K562 (cell line): Measurements from ENCODE around the gene GUF1. TPM values are rescaled to one million over a fixed set of nuclear protein-coding genes. Genes with fewer than 3 reads are reported as not detected.

Experiments
- ADNP ChIP-seq: fragments of 200-800 bp; sonication (Bioruptor generic); IDR thresholded peaks from 2 replicates; pipeline ENCODE4 v1.6.1; 2016; ENCODE audit warnings: missing genetic modification characterization, missing compliant biosample characterization
- BHLHE40 ChIP-seq: IDR thresholded peaks from 2 replicates; pipeline ENCODE4 v1.6.1; 2011; ENCODE audit warnings: low read length, improper control_type of control experiment
- CSDE1 ChIP-seq, 2 experiments: fragments of 450-650 bp; IDR thresholded peaks; 2 replicates each; pipeline ENCODE4 v1.6.1; 2016; ENCODE audit warnings: mild to moderate bottlenecking in 1 of 2
- DDX20 ChIP-seq: fragments of 450-650 bp; IDR thresholded peaks from 2 replicates; pipeline ENCODE4 v1.6.1; 2016; ENCODE audit warnings: missing genetic modification characterization, low read depth, mild to moderate bottlenecking, missing compliant biosample characterization, moderate library complexity
- ELF2 ChIP-seq: fragments of 250-450 bp; sonication (Bioruptor Pico); IDR thresholded peaks from 2 replicates; pipeline ENCODE4 v1.5.0; 2021; ENCODE audit warnings: mild to moderate bottlenecking
- EP400 ChIP-seq: fragments of 450-650 bp; IDR thresholded peaks from 2 replicates; pipeline ENCODE4 v1.6.1; 2017; ENCODE audit warnings: antibody characterized with exemption, mild to moderate bottlenecking, moderate library complexity
- RAD51 ChIP-seq: fragments of 450-650 bp; IDR thresholded peaks from 2 replicates; pipeline ENCODE4 v1.7.1; 2016; ENCODE audit warnings: low read depth, mild to moderate bottlenecking, borderline replicate concordance
- SAP30 ChIP-seq: fragments of 200-600 bp; sonication (generic); IDR thresholded peaks from 2 replicates; pipeline ENCODE4 v1.6.1; 2012; ENCODE audit warnings: borderline replicate concordance, low read depth, mild to moderate bottlenecking, moderate library complexity, low read length, control low read depth, inconsistent platforms; ENCODE audit not compliant: insufficient read depth, poor library complexity, severe bottlenecking
- TOE1 ChIP-seq, 2 experiments: fragments of 450-650 bp in 1 of 2; sonication (generic) in 1 of 2; formaldehyde crosslinking in 1 of 2; IDR thresholded peaks; 2 replicates each; pipeline versions ENCODE4 v1.7.1 to v1.8.0; 2016 to 2022; ENCODE audit warnings: borderline replicate concordance in 2 of 2, mild to moderate bottlenecking in 2 of 2, antibody characterized with exemption in 1 of 2, inconsistent platforms in 1 of 2, low read depth in 1 of 2, missing genetic modification reagents in 1 of 2, moderate library complexity in 1 of 2
- U2AF2 ChIP-seq: fragments of 200-400 bp; formaldehyde crosslinking; optimal IDR thresholded peaks from 2 replicates; pipeline ENCODE3; 2017; ENCODE audit warnings: low read depth, mild to moderate bottlenecking, low read length
- YY1 ChIP-seq, 3 experiments: IDR thresholded peaks; 2 replicates each; pipeline ENCODE4 v1.6.1; 2011; ENCODE audit warnings: low read length in 2 of 3, mild to moderate bottlenecking in 2 of 3, moderate library complexity in 2 of 3, borderline replicate concordance in 1 of 3, control low read depth in 1 of 3, low read depth in 1 of 3; ENCODE audit not compliant: insufficient read depth in 3 of 3, insufficient replicate concordance in 2 of 3, control insufficient read depth in 1 of 3, insufficient read length in 1 of 3; ENCODE audit errors: extremely low read depth in 1 of 3
- ZBTB7A ChIP-seq: IDR thresholded peaks from 2 replicates; pipeline ENCODE4 v1.6.1; 2011; ENCODE audit warnings: low read depth, mild to moderate bottlenecking, low read length, moderate library complexity, borderline replicate concordance; ENCODE audit not compliant: control insufficient read depth
- ZC3H8 ChIP-seq: fragments of 450-650 bp; IDR thresholded peaks from 2 replicates; pipeline ENCODE4 v1.6.1; 2017
- ZNF311 ChIP-seq: fragments of 250-450 bp; sonication (Bioruptor Pico); IDR thresholded peaks from 2 replicates; pipeline ENCODE4 v1.4.0; 2020; ENCODE audit warnings: mild to moderate bottlenecking, moderate library complexity
- ZNF668 ChIP-seq: fragments of 250-450 bp; sonication (Bioruptor Pico); IDR thresholded peaks from 2 replicates; pipeline ENCODE4 v1.8.0; 2022; ENCODE audit warnings: mild to moderate bottlenecking, inconsistent platforms
- polyA plus RNA-seq, 8 experiments: library from polyadenylated mRNA; depleted of rRNA in 4 of 8; stranded (reverse) in 5 of 8; unstranded in 3 of 8; fragments of >200 nt; fragmentation: Nextera tagmentation in 2 of 8; fragmentation: Illumina TruSeq in 1 of 8; extraction: Ambion mirVana in 2 of 8; extraction: Trizol in 1 of 8; gene quantifications; 2 replicates each; pipeline versions ENCODE4 v1.2.1 to v1.2.3, GENCODE V29; 2011 to 2014; ENCODE audit warnings: inconsistent platforms in 1 of 8, missing spikeins in 1 of 8
- total RNA-seq, 7 experiments: library from RNA; depleted of rRNA in 6 of 7; stranded (reverse); fragments of >200 nt in 6 of 7; fragmentation: Illumina TruSeq in 2 of 7; extraction: Trizol in 2 of 7; gene quantifications; 2 replicates each; pipeline versions ENCODE4 v1.2.1 to v1.2.3, GENCODE V29; 2011 to 2021; ENCODE audit warnings: low replicate concordance in 1 of 7
- TF ChIP-seq, protein P1 (sequence below): fragments of 450-650 bp; IDR thresholded peaks from 2 replicates; pipeline ENCODE4 v1.6.1; 2017; ENCODE audit warnings: antibody characterized with exemption, mild to moderate bottlenecking
- TF ChIP-seq, protein P2 (sequence below): fragments of 200-800 bp; sonication (Bioruptor generic); IDR thresholded peaks from 2 replicates; pipeline ENCODE4 v1.6.1; 2017; ENCODE audit warnings: missing genetic modification characterization, missing compliant biosample characterization
- TF ChIP-seq, protein P3 (sequence below): fragments of 450-650 bp; IDR thresholded peaks from 2 replicates; pipeline ENCODE4 v1.6.1; 2014; ENCODE audit warnings: low read depth, mild to moderate bottlenecking, moderate library complexity, borderline replicate concordance

Gene GUF1
- total and polyA plus RNA-seq, 9 of the 15 experiments (the other 6 are each of a cell fraction or from before 2014, with no cell fraction given), result 8.1 to 47.5 (median 25.0) TPM

- TF ChIP-seq, protein P1, sequence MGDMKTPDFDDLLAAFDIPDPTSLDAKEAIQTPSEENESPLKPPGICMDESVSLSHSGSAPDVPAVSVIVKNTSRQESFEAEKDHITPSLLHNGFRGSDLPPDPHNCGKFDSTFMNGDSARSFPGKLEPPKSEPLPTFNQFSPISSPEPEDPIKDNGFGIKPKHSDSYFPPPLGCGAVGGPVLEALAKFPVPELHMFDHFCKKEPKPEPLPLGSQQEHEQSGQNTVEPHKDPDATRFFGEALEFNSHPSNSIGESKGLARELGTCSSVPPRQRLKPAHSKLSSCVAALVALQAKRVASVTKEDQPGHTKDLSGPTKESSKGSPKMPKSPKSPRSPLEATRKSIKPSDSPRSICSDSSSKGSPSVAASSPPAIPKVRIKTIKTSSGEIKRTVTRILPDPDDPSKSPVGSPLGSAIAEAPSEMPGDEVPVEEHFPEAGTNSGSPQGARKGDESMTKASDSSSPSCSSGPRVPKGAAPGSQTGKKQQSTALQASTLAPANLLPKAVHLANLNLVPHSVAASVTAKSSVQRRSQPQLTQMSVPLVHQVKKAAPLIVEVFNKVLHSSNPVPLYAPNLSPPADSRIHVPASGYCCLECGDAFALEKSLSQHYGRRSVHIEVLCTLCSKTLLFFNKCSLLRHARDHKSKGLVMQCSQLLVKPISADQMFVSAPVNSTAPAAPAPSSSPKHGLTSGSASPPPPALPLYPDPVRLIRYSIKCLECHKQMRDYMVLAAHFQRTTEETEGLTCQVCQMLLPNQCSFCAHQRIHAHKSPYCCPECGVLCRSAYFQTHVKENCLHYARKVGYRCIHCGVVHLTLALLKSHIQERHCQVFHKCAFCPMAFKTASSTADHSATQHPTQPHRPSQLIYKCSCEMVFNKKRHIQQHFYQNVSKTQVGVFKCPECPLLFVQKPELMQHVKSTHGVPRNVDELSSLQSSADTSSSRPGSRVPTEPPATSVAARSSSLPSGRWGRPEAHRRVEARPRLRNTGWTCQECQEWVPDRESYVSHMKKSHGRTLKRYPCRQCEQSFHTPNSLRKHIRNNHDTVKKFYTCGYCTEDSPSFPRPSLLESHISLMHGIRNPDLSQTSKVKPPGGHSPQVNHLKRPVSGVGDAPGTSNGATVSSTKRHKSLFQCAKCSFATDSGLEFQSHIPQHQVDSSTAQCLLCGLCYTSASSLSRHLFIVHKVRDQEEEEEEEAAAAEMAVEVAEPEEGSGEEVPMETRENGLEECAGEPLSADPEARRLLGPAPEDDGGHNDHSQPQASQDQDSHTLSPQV, result 0 out of 2 replicates have a peak, but pooled peaks have one; percentile 21
- TF ChIP-seq ZC3H8 (no peak), EP400 (peak; percentile 98), DDX20 (tag) (no peak), RAD51 (peak; percentile 94), YY1 (IDR thresholded peaks at IDR 0.05; ENCODE audit: borderline replicate concordance in 1 of 3, control insufficient read depth in 1 of 3, extremely low read depth in 1 of 3, insufficient read depth in 3 of 3, insufficient read length in 1 of 3, insufficient replicate concordance in 2 of 3, low read depth in 1 of 3, low read length in 2 of 3) (peak in 1 of 3 experiments; percentile 11), ZNF668 (CRISPR knock-in tag) (no peak), TOE1 (IDR thresholded peaks at IDR 0.05; ENCODE audit: borderline replicate concordance) (peak; percentile 97), TOE1 (CRISPR knock-in tag; IDR thresholded peaks at IDR 0.05; ENCODE audit: borderline replicate concordance, low read depth) (no peak), ADNP (tag) (no peak), ELF2 (peak; percentile 96), CSDE1 (IDR thresholded peaks at IDR 0.05) (peak in 1 of 2 experiments; percentile 77; a peak in 1 of 4 replicates), U2AF2 (no peak), BHLHE40 (peak; percentile 99), SAP30 (peak; percentile 69), ZNF311 (CRISPR knock-in tag) (no peak), ZBTB7A (peak; percentile 76; the same call in 1 of the 2 replicates)
- TF ChIP-seq, protein P2, sequence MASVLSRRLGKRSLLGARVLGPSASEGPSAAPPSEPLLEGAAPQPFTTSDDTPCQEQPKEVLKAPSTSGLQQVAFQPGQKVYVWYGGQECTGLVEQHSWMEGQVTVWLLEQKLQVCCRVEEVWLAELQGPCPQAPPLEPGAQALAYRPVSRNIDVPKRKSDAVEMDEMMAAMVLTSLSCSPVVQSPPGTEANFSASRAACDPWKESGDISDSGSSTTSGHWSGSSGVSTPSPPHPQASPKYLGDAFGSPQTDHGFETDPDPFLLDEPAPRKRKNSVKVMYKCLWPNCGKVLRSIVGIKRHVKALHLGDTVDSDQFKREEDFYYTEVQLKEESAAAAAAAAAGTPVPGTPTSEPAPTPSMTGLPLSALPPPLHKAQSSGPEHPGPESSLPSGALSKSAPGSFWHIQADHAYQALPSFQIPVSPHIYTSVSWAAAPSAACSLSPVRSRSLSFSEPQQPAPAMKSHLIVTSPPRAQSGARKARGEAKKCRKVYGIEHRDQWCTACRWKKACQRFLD (CRISPR knock-in tag), result peak; percentile 75; the same call in 1 of the 2 replicates
- TF ChIP-seq, protein P3, sequence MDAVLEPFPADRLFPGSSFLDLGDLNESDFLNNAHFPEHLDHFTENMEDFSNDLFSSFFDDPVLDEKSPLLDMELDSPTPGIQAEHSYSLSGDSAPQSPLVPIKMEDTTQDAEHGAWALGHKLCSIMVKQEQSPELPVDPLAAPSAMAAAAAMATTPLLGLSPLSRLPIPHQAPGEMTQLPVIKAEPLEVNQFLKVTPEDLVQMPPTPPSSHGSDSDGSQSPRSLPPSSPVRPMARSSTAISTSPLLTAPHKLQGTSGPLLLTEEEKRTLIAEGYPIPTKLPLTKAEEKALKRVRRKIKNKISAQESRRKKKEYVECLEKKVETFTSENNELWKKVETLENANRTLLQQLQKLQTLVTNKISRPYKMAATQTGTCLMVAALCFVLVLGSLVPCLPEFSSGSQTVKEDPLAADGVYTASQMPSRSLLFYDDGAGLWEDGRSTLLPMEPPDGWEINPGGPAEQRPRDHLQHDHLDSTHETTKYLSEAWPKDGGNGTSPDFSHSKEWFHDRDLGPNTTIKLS, result peak; percentile 61; the same call in 1 of the 2 replicates
Measured at GRCh38 chr4:44678094-44679041, at the start of gene GUF1 (continued).
